NCI-H2107 (cell line): ENCODE results near the gene ATP11A.
A peak's percentile ranks its signal among the peaks of the same experiment; 100 is the strongest.
"Not testable (repeated sequence)": the region's sequence is repeated elsewhere in the genome, so short reads cannot be mapped to it uniquely, and the experiment has no call there.

Source experiments
- DNase-seq: peaks from one replicate; lab custom pipeline; 2025; lab: John Stamatoyannopoulos, UW

The ATP11A gene

DNA sequence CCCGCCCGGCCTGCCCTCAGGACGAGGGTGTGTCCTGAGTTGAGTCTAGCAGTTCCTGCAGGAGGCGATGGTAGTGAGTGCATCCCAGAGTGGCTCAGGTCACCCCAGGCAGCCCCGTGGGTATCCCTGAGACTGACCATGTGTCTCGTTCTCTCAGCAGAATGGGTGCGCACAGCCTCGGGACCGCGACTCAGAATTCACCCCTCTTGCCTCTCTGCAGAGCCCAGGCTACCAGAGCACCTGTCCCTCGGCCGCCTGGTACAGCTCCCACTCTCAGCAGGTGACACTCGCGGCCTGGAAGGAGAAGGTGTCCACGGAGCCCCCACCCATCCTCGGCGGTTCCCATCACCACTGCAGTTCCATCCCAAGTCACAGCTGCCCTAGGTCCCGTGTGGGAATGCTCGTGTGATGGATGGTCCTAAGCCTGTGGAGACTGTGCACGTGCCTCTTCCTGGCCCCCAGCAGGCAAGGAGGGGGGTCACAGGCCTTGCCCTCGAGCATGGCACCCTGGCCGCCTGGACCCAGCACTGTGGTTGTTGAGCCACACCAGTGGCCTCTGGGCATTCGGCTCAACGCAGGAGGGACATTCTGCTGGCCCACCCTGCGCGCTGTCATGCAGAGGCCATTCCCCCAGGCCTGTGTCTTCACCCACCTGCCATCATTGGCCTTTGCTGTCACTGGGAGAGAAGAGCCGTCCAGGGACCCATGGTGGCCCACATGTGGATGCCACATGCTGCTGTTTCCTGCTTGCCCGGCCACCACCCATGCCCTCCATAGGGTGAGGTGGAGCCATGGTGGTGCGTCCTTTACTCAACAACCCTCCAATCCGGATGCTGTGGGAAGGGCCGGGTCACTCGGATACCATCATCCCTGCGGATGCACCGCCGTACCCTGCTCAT is 192.1 kb downstream of the ATP11A start:
- no peak for DNase-seq

DNA sequence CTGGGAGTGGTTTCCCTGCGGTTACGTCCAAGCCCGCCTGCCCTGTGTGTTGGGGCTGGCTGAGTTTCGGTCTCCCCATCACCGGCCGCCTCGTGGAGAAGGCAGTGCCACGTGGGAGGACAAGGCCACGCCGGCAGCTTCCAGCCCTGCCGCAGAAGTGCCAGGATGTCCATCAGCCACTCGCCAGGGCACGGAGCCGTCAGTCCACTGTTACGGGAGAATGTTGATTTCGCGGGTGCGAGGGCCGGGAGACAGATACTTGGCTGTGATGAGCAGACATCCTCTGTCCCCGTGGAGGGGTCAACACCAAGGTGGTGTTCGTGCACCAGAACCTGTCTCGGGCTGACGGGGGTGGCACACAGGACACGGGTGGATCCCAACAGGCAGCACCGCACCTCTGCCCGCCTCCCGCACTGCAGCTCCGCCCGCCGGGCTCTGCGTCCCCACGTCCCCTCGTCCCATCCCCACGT is 192.8 kb downstream of the ATP11A start:
- no peak for DNase-seq

DNA sequence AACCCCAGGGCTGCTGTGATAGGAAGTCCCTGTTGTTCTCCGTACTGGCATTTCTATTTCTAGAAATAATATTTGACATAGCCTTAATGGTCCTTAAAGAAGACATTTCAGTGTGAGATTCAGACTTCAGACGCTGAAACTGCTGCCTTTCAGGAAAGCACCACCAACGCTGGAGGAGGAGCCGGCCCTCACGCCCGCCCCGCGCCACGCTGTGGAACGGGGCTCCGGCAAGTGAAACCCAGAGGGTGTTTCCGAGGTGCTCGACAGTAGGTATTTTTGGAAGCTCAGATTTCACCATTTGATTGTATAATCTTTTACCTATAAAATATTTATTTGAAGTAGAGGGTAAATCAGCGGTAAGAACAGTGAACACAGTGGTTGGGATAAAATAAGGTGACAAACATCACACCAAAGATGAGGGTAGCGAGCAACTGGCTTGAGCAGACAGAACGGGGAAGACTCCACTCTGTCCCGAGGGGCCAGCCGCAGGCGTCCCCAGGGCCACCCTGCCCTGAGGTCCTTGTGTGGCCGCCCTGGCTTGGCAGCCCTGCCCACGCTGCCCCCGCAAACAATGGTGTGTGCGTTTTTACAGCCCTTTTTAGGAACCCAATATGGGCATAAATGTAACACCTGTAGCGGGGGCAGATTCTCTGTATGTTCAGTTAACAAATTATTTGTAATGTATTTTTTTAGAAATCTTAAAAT is 193.6 kb downstream of the ATP11A start:
- no peak for DNase-seq

DNA sequence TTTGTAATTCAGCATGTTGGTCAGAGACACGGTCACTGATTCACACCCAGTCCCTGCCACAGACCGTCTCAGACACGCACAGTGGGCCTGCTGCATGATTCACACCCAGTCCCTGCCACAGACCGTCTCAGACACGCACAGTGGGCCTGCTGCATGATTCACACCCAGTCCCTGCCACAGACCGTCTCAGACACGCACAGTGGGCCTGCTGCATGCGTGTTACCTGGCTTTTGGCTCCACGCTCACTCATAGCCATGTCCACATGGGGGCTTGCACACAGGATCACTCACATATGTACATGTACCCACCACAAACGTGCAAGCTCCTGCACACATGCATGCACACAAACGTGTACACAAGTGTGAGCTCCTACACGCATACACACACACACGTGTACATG is 194.9 kb downstream of the ATP11A start:
- not testable (repeated sequence) for DNase-seq

DNA sequence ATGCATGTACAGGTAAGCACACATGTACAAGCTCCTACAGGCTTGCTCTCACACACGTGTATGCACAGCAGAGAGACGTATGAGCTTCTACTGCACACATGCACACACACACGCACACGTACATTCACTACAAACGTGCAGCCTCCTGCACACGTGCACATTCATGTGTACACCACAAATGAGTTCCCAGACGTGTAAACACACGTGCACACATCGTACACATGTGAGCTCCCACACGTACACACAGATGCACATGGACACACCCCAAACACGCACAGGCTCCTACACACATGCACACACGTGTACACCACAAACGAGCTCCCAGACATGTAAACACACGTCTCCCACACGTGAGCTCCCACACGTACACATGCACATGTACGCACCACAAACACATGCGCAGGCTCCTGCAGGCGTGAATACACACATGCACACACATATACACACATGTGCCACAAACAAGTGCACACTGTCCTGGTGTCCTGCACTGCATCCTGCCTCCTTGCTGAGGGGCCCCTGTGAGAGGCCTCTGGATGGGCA is 195.5 kb downstream of the ATP11A start:
- no peak for DNase-seq

DNA sequence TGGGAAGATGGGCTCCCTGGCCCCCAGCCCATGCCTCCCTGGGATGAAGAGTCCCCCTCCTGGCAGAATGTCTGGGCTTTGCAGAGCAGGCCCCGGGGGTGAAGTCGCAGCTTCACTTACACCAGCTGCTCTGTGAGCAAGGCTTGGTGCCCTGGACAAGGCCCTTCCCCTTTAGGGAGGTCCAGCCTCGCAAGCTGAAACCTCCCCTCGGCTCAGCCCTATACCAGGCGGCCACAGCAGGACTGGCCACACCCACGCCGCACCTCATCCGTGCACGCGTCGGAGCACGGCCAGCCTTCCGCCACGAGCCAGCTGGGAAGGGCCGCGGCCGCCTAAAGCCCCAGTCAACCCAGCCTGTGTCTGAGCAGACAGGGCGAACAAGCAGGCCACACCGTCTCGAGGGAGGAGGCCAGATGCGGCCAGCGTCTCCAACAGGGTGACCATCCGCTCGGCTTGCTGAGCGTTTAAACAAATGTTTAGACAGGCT is 196.0 kb downstream of the ATP11A start:
- peak; percentile 53 for DNase-seq

DNA sequence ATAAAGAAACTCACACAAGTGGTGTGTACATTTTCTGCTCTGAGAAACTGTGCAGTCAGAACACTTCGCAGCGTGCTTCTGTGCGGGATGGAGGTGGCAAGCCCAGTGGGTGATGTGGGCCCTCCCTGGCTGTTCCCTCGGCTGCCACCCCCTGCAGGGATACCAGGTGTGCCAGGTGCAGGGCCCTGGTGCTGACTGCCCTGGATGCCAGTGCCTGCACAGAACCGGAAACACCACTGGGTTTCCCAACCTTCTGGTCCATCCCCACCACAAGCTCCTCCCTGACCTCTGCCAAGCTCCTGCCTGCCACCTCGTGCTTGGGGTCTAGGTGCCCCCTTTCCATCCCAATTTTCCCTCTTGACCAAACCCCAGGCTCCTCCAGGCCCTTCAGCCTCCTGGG is 197.3 kb downstream of the ATP11A start:
- peak; percentile 36 for DNase-seq

DNA sequence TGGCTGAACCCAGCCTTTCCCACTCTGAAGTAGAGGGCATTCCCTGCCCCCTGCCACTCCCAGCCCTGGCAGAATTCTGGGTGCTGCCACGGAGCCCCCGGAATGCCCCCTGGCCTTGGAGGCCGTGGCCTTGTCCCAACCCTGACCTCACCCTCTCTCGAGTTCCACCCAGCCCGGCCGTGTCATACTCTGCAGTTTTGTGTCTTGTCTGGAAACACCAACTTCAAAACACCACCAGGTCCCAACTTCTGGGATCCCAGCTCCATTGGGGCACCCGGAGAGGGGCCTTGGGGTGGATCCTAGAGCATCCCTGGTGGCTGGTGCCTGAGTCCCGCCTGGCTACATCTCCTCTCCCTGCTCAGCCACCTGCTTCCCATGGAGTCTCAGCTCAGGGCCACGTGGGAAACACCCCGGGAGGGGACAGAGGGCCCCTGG is 197.7 kb downstream of the ATP11A start:
- no peak for DNase-seq

DNA sequence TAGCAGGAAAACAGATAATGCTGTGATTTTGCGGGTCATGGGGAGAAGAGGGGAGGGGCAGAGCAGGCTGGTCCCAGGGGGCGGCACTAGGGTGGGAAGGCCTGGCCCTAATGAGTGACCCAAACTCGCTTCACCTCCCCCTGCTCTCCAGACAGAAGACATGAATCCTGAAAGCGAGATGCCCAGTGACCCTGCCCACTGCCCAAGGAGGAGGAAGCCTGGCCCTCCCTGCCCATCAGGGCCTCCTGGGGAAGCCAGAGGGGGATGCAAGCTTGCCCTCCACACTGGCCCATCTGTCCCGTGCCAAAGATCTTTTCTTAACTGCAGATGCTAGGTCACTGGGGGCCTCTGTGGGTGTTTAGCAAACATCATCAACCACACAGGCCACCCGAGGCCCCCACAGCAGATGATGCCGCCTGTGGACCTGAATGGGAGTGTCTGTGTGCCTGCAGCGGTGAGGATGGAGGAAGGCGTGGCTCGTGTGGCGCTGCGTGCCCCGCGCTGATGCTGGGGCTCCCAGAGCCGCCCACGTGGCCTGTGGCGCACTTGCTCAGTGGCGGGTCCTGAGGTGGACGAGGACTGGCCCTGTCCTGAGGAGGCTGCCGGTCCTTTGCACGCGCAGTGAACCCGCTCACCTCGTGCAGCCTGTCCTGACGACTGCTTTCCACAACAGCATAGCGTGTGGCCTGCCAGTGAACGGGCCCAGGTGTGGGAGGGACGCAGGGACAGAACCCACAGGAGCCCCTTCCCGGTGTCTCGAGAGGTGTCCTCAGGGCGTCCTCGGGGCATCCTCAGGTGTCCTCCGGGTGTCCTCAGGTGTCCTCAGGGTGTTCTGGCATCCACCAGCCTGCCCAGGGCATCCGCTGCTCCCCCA is 198.6 kb downstream of the ATP11A start:
- DNase-seq: no peak

DNA sequence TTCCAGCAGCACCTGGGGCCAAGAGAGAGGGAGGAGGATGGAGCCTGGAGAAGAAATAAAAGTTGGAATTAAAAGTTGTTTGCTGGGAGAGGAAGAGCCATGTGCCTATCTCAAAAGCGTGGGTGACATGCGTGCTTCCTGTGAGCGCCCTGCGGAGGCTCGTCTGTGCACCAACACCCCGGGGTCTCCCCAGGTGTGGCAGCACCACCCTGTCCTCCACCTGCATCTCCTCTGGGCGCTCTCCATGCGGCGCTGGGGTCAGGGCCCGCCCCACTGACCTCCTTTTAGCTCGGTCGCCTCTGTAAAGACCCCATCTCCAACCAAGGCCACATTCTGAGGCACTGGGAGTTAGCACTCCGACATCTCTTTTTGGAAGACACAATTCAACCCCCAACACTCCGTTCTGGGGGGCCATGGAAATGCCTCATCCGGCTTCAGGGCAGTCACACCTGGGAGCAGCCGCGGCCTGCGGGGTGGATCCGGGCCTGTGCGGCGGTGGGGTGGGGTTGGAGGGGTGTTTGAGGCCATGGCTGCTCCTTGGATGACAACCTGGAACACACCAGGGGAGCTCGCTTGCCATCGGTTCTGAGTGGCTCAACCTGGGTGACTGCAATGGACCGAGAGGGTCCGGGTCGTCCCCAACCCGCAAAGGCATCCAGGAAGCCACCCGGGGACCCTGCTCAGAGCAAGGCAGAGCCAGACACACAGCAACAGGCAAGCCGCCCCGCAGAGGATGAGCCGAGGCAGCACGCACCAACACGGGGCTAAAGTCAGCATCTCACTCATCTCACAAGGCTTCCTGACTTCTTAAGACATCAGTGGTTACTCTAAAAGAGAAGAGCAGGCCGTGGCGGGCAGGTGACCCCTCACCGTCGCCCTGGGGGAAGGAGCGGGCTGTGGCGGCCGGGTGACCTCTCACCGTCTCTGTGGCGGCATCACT is 199.8 kb downstream of the ATP11A start:
- DNase-seq: no peak

DNA sequence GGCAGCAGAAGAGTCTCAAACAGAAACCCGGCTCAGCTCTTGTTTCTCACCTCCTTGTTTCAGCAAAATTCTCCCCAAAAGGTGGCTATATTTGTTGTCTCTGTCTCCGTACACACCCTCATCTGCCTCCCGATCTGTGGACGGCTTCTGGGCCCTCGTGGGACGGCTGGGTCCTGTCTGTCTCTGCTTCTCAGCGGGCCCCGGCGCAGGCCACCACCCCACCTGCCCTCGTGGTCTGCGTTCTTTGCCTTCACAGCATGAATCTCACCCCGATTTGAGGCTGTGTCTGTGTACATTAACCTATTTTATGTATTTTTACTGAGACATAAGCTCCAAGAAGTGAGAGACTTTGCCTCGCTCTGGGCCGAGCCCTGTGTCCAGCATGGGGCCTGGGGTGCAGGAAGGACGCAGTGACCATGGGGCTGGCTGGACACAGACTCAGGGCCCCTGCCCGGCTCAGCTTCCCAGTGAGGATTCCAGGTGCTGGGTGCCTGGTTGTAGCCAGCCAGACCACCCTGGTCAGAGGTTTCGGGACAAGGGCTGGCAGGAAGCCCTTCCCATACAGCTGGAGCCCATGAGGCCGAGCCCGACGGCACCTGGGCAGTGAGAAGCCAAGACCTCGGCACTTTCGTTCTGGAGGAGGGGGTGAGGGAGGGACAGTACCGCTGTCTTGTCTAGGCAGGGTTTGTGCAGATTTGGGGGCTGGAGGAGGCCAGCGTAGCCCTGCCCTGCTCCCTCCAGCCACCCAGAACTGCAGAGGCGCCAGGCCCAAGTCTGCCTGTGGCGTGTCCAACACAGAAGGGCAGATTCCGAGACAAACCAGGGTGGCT is 200.7 kb downstream of the ATP11A start:
- no peak for DNase-seq

DNA sequence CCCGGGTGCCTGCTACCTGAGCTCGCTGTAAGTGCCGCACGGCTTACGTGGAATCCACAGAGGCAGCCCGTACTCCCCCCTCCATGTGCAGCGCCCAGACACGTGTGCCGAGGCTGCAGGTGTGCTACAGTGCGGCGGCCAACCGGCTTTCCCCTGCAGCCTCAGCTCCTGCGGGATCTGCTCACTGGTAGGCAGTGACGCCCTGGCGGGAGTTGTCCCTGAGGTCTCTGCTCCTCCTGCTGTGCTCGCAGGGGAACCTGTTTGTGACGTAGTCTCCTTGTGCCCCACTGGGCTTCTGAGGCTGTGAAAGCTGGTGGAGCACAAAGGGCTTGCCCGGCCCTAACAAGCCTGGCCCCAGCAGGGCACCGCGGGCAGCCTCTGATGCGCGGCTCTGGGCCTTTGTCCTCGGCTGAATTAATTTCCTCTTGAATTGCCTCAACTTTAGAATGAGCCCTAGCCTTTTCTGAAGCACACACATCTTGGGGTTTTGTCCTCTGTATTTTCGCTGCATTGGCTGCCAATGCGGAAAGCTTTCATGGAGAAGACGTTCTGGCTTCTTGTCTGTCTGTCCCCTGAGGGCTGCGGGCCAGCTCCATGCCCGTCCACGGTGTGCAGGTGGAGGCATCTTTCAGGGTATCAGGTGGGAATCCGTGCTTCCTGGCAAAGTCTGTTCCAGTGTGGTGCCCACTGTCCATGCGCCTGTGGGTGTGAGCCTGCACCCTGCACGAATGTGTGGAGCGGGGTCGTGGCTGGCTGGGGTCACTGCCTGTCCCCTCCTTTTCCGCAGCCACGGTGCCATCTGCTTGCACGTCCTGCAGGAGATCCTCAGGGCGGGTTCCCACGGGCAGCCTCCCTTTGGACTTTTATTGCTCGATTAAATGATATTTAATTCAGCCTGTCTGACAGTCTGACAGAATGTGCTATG is 201.9 kb downstream of the ATP11A start:
- DNase-seq: peak; percentile 70

DNA sequence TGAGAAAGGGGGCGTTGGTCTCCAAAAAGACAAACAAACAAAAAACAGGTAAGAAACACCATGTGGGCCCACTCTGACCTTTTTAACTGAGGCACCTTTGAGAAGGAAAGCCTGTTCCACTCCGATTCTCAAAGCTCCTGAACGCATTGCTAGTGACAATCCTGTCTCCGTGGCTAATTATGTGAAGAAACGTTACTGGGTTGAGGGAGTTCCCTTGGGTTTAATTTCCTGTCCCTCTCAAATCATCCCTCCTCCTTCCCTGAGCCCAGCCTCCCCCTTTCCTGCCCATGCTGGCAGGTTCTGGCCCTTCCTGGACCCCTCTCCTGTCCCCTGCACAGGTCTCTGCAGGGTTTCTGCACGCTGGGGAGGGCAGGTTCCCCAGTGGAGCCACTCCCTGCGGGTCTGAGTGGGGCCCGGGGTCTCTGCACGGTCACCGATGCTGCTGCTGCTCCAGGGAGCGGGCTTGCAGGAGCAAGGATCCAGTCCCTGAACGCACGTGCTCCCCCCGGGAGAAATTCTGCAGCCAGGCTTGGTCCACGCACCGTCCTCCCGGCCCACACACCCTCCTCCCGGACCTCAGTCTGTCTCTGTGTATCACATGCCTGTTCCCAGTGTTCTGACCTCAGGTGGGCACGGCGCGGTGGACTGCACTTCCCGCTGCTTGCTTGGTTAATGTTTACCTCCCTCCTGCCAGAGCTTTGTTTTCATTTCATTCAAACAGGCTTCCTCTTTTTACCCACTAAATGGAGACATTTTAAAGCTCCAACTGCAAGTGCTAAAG is 202.8 kb downstream of the ATP11A start:
- DNase-seq: no peak

DNA sequence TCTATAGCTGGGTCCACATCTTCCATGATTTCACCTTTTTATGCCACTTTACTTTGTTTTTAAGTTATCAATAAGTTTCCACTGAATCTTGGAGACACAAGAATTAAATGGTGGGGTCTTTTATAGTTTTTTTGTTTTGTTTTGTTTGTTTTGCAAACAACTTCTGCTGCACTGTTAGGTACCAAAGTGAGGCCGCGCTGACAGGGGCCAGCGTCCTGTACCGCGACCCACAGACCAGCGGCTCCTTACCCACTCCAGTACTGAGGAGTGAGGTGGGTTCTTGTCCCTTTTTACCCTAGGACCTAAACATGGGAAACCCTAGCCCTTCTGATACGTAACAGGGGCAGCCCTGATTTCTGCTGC is 203.3 kb downstream of the ATP11A start:
- DNase-seq: no peak

DNA sequence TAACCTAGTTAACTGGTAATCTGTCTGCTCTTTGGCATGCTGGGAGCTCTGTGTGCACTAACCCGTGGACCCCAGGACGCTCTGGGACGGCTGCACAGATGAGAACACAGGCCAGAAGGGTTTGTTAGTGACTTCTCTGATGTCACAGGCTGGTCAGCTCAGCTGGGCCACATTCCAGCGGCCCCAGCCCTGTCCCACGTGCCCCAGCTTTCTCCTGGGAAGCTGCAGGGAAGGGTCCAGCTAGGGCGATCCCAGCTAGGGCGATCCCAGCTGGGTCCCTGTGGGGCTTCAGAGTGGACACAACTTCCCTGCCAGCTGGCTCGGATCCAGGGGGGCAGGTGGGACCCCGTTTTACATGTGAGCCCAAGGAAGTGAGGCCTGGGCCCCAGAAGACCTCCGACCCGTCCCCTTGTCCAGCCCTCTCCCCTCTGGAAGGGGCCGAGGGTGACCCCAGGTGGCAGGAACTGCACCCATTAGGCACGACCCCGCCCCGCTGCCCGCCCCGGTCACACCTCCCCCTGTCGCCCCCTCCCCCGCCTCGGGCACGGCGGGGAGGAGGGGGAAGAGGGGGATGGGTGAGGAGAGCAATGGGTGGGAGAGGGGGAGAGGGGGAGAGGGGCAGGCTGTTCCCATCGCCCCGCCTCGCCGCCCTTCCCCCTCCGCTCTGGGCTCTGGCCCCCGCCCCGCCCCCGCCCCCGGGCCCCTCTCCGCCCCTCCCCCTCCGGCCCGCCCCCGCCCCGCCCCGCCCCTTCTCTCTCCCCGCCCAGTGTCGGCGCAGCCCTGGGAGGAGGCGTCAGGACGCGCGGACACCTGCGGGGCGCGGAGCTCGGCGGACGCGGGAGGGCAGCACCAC is 204.0 kb downstream of the ATP11A start:
- DNase-seq: peak; percentile 61

DNA sequence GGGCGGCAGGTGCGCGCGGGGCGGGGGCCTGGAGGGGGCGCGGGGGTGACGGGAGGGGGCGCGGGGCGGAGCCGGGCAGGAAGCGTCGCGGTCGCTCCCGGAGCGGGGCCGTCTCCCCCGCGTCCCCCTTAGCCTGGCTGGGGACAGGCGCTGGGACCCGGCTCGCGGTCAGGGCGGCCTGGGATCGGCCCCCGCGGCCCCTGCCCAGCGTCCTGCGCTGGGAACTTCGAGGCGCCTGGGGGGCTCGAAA is 204.5 kb downstream of the ATP11A start:
- no peak for DNase-seq
